HFF-Myc (cell line): ENCODE data around the gene GJC2.

Experiments used
- DNase-seq: peaks from one replicate; pipeline ENCODE4 v3.0.0-alpha.2; 2011; ENCODE audit warnings: low read depth; ENCODE audit errors: extremely low read depth
- H3K4me3 ChIP-seq: replicated peaks from 2 replicates; pipeline ENCODE4 v1.5.1; 2011; ENCODE audit warnings: low read depth, mild to moderate bottlenecking, control low read depth, low read length
- CTCF ChIP-seq: IDR thresholded peaks from 2 replicates; pipeline ENCODE4 v1.5.1; 2012; ENCODE audit warnings: mild to moderate bottlenecking, low read depth, low read length, control low read depth; ENCODE audit errors: missing control alignments

The GJC2 gene

GRCh38 chr1:228198977-228199590 is 49.4 kb downstream of the GJC2 start:
- no peak for TF ChIP-seq CTCF
- no peak overlapping the region for H3K4me3 ChIP-seq
- DNase-seq, result no peak

GRCh38 chr1:228204958-228205357 is 55.2 kb downstream of the GJC2 start:
- no peak for DNase-seq
- no peak overlapping the region for H3K4me3 ChIP-seq
- TF ChIP-seq CTCF, result no peak

GRCh38 chr1:228205526-228206436 is 56.1 kb downstream of the GJC2 start:
- no peak for DNase-seq
- TF ChIP-seq CTCF, result no peak
- no peak overlapping the region for H3K4me3 ChIP-seq

- no peak for DNase-seq
- H3K4me3 ChIP-seq, result no peak overlapping the region
- TF ChIP-seq CTCF, result no peak
Measured at GRCh38 chr1:228206582-228207351, 57.0 kb downstream of the GJC2 start.

GRCh38 chr1:228207381-228207810 is 57.7 kb downstream of the GJC2 start:
- no peak for TF ChIP-seq CTCF
- DNase-seq, result no peak
- no peak overlapping the region for H3K4me3 ChIP-seq

- TF ChIP-seq CTCF, result no peak
- no peak for DNase-seq
- no peak within 1 kb of the TSS for H3K4me3 ChIP-seq
Measured at GRCh38 chr1:228207851-228208821, 58.4 kb downstream of the GJC2 start, which contains the start of gene OBSCN. TSS of gene OBSCN (plus strand) at chr1:228208044. CDS start at chr1:228211784, 3,740 bp downstream.
